ENCODE measurements around the gene MPDU1. TPM values are rescaled to one million over a fixed set of nuclear protein-coding genes. Genes with fewer than 3 reads are reported as not detected.

Gene MPDU1
- total RNA-seq, 1 experiment from 2014 or later, result 73.1 TPM

DNA sequence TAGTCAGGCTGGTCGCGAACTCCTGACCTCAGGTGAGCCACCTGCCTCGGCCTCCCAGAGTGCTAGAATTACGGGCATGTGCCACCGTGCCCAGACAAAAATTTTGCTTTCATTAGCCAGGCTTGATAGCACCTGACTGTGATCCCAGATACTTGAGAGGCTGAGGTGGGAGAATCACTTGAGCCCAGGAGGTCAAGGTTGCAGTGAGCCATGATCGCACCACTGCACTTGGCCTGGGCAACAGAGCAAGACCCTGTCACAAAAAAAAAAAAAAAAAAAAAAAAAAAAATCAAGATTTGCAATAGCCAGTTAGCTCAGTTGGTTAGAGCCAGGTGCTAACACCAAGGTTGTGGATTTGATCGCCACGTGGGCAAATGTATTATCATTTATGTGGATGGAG, 37.2 kb downstream of the MPDU1 start:
- DNase-seq, result no peak
- no peak overlapping the region for H3K9ac ChIP-seq (ENCODE audit: extremely low read depth, insufficient read length, low read length)
- Mint-ChIP-seq H3K36me3 (ENCODE audit: insufficient read depth in 1 of 3, low read depth in 3 of 3) (peaks cover 0 to 11% (median 4%) of the 10 kb centered on the region in 3 experiments; a peak in 4 of 7 replicates), H3K4me1 (no peaks in the 10 kb centered on the region), H3K9me3 (no peaks in the 10 kb centered on the region), H3K27me3 (ENCODE audit: low read depth) (no peaks in the 10 kb centered on the region), H3K4me3 (no peak overlapping the region), H3K27ac (no peak overlapping the region)
- no peak overlapping the region for H2BK15ac ChIP-seq (ENCODE audit: low read depth, low read length)
- no peaks in the 10 kb centered on the region for H4K20me1 ChIP-seq (ENCODE audit: control insufficient read depth, insufficient read depth, insufficient read length)
- no peaks in the 10 kb centered on the region for H3K79me1 ChIP-seq (ENCODE audit: insufficient read depth, low read depth, low read length, poor library complexity, severe bottlenecking)
- H2BK5ac ChIP-seq (ENCODE audit: insufficient read length, low read length), result no peak overlapping the region
- WGBS (ENCODE audit: extremely low coverage, insufficient read length, low lambda C conversion rate), result no CpG with 5 or more reads among the region's 8 CpGs
- H2BK12ac ChIP-seq (ENCODE audit: insufficient read length, low read depth, low read length), result no peak overlapping the region
- H3K23me2 ChIP-seq (ENCODE audit: insufficient read length, low read depth, low read length, poor library complexity, severe bottlenecking), result no peaks in the 10 kb centered on the region
- H3K79me2 ChIP-seq (ENCODE audit: insufficient read depth, low read length), result no peaks in the 10 kb centered on the region
- no peak overlapping the region for H3T11ph ChIP-seq (ENCODE audit: low read length)
- H4K91ac ChIP-seq (ENCODE audit: insufficient read length, low read depth, low read length), result no peak overlapping the region
- H4K8ac ChIP-seq (replicated peaks; ENCODE audit: insufficient read length, low read depth, low read length), result no peak overlapping the region
- H3K4me2 ChIP-seq (ENCODE audit: insufficient read depth, insufficient read length, low read length), result no peak overlapping the region
- no peaks in the 10 kb centered on the region for H3K9me3 ChIP-seq (ENCODE audit: control insufficient read depth, low read depth, low read length)
- H2BK120ac ChIP-seq (ENCODE audit: low read depth, low read length, poor library complexity, severe bottlenecking), result no peak overlapping the region
- H3K14ac ChIP-seq (ENCODE audit: insufficient read depth, low read length), result no peak overlapping the region
- no peak overlapping the region for H2AK5ac ChIP-seq (ENCODE audit: insufficient read length, low read length)
- no peak overlapping the region for H3K23ac ChIP-seq (ENCODE audit: insufficient read length, low read depth, low read length)
- H2BK20ac ChIP-seq (ENCODE audit: low read depth, low read length, poor library complexity, severe bottlenecking), result no peak overlapping the region
- no peaks in the 10 kb centered on the region for H3K27me3 ChIP-seq (ENCODE audit: insufficient read depth, low read length)
- no peak overlapping the region for H3K27ac ChIP-seq (ENCODE audit: insufficient read length, low read depth, low read length)
- TF ChIP-seq, protein P1, sequence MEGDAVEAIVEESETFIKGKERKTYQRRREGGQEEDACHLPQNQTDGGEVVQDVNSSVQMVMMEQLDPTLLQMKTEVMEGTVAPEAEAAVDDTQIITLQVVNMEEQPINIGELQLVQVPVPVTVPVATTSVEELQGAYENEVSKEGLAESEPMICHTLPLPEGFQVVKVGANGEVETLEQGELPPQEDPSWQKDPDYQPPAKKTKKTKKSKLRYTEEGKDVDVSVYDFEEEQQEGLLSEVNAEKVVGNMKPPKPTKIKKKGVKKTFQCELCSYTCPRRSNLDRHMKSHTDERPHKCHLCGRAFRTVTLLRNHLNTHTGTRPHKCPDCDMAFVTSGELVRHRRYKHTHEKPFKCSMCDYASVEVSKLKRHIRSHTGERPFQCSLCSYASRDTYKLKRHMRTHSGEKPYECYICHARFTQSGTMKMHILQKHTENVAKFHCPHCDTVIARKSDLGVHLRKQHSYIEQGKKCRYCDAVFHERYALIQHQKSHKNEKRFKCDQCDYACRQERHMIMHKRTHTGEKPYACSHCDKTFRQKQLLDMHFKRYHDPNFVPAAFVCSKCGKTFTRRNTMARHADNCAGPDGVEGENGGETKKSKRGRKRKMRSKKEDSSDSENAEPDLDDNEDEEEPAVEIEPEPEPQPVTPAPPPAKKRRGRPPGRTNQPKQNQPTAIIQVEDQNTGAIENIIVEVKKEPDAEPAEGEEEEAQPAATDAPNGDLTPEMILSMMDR (conservative IDR thresholded peaks at IDR 0.05), result no peak
- no peak overlapping the region for H3K18ac ChIP-seq (ENCODE audit: insufficient read length, low read depth, low read length)
- no peaks in the 10 kb centered on the region for H3K4me1 ChIP-seq (ENCODE audit: insufficient read depth, low read length)
- no peak overlapping the region for H2AFZ ChIP-seq (ENCODE audit: low read length)
- H3K56ac ChIP-seq (ENCODE audit: insufficient read length, low read depth, low read length), result no peak overlapping the region
- H4K5ac ChIP-seq (ENCODE audit: insufficient read length, low read depth, low read length), result no peak overlapping the region
- H3K4ac ChIP-seq (ENCODE audit: low read depth, low read length), result no peak overlapping the region
